GM04503 (cell line): ENCODE measurements around the gene CABCOCO1.

ENCODE experiments used
- DNase-seq: peaks from one replicate; pipeline ENCODE4 v3.0.0-alpha.2; 2012; ENCODE audit warnings: low read depth

Gene CABCOCO1

GRCh38 chr10:61815496-61815895 lies 152.8 kb downstream of the CABCOCO1 start:
- DNase-seq = no peak
